ENCODE results near the gene ZNF503.
"Not testable (repeated sequence)": the region's sequence is repeated elsewhere in the genome, so short reads cannot be mapped to it uniquely, and the experiment has no call there.

Gene ZNF503

DNA sequence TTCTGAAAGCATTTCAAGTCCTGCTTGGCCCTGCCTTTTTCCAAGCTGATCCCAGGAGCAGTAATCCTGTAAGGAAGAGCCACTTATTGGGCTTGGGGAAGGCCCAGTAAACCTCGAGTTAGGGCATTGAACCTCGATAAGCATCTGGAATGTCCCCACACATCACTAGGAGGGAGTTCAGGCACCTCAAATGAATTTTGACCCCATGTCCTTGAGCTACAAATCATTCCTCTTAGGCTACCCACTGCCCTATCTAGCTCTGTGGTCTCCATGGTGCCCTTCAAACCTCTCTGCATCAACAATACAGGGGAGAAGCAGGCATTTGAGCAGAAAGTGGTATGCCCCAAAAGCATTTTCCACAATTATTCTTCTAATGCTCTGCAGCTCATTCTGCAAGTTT lies 33.7 kb downstream of the ZNF503 start:
- no peak overlapping the region for H3K9ac ChIP-seq (ENCODE audit: low read length)
- no peak overlapping the region for H2AFZ ChIP-seq (ENCODE audit: low read depth, low read length)
- H3K4me1 ChIP-seq (ENCODE audit: low read length), result no peaks in the 10 kb centered on the region
- H3K4me3 ChIP-seq (ENCODE audit: low read length), result no peak overlapping the region
- H3K27ac ChIP-seq (ENCODE audit: low read length), result no peak overlapping the region
- no peaks in the 10 kb centered on the region for H3K9me3 ChIP-seq (ENCODE audit: insufficient read depth, low read length)
- TF ChIP-seq, protein P1, sequence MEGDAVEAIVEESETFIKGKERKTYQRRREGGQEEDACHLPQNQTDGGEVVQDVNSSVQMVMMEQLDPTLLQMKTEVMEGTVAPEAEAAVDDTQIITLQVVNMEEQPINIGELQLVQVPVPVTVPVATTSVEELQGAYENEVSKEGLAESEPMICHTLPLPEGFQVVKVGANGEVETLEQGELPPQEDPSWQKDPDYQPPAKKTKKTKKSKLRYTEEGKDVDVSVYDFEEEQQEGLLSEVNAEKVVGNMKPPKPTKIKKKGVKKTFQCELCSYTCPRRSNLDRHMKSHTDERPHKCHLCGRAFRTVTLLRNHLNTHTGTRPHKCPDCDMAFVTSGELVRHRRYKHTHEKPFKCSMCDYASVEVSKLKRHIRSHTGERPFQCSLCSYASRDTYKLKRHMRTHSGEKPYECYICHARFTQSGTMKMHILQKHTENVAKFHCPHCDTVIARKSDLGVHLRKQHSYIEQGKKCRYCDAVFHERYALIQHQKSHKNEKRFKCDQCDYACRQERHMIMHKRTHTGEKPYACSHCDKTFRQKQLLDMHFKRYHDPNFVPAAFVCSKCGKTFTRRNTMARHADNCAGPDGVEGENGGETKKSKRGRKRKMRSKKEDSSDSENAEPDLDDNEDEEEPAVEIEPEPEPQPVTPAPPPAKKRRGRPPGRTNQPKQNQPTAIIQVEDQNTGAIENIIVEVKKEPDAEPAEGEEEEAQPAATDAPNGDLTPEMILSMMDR (IDR thresholded peaks at IDR 0.05; ENCODE audit: low read depth, low read length), result no peak
- TF ChIP-seq EZH2phosphoT487 (IDR thresholded peaks at IDR 0.05; ENCODE audit: low read depth), result no peak
- no peak overlapping the region for H3K4me2 ChIP-seq (ENCODE audit: low read length)
- no peaks in the 10 kb centered on the region for H3K79me2 ChIP-seq (ENCODE audit: low read length)
- no peaks in the 10 kb centered on the region for H3K27me3 ChIP-seq (ENCODE audit: low read depth, low read length)
- H4K20me1 ChIP-seq (ENCODE audit: insufficient read depth, low read length), result no peaks in the 10 kb centered on the region
- no peaks in the 10 kb centered on the region for H3K36me3 ChIP-seq (replicated peaks; ENCODE audit: low read depth, low read length)

DNA sequence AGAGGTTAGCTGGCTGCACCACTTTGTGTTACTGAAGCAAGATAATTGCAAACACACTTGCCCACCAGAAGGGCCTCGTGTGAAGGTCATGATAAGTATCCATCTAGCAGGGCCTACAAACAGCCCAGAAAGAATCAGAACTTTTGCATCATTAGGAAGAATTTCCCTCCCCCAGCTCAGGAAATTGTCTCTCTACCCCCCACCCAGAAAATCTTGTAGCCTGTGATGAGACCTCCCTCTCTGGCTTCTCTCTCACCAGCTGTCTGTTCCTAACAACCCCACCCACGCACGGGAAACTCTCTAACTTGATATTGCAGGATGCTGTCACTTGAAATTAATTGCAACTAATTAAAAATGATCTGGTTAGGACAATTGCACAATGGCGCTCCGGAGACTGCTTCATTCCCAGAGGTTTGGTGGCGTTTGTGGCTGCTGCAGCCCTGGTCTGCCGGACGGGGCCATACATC lies 34.5 kb downstream of the ZNF503 start:
- no peaks in the 10 kb centered on the region for H3K4me1 ChIP-seq (ENCODE audit: low read length)
- H3K4me2 ChIP-seq (ENCODE audit: low read length), result no peak overlapping the region
- H2AFZ ChIP-seq (ENCODE audit: low read depth, low read length), result no peak overlapping the region
- no peak overlapping the region for H3K27ac ChIP-seq (ENCODE audit: low read length)
- no peaks in the 10 kb centered on the region for H3K27me3 ChIP-seq (ENCODE audit: low read depth, low read length)
- H3K9me3 ChIP-seq (ENCODE audit: insufficient read depth, low read length), result no peaks in the 10 kb centered on the region
- TF ChIP-seq, protein P1 (IDR thresholded peaks at IDR 0.05; ENCODE audit: low read depth, low read length), result no peak
- TF ChIP-seq EZH2phosphoT487 (IDR thresholded peaks at IDR 0.05; ENCODE audit: low read depth), result no peak
- H4K20me1 ChIP-seq (ENCODE audit: insufficient read depth, low read length), result no peaks in the 10 kb centered on the region
- H3K36me3 ChIP-seq (replicated peaks; ENCODE audit: low read depth, low read length), result no peaks in the 10 kb centered on the region
- H3K79me2 ChIP-seq (ENCODE audit: low read length), result no peaks in the 10 kb centered on the region
- no peak overlapping the region for H3K9ac ChIP-seq (ENCODE audit: low read length)
- H3K4me3 ChIP-seq (ENCODE audit: low read length), result no peak overlapping the region

DNA sequence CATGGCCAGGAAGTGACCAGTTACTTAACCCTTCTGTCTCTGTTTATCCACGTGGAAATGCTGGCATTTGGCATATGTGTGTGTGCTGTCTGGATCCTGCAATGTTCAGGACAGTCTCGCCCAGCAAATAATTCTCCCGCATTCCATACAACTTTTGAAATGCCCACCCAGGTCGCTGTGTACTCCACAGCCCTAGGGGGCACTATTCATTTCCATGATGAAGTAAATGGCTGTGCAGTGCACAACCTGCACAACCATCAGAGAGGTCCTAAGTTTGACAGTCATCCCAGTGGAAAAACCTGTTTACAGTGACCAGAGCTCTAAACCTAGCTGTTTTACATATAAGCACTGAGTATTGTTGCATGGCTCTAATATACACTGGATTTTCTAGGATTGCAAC lies 38.1 kb downstream of the ZNF503 start:
- H3K27ac ChIP-seq (ENCODE audit: low read length), result no peak overlapping the region
- no peak overlapping the region for H3K4me3 ChIP-seq (ENCODE audit: low read length)
- no peaks in the 10 kb centered on the region for H3K27me3 ChIP-seq (ENCODE audit: low read depth, low read length)
- no peaks in the 10 kb centered on the region for H3K4me1 ChIP-seq (ENCODE audit: low read length)
- no peak for TF ChIP-seq EZH2phosphoT487 (IDR thresholded peaks at IDR 0.05; ENCODE audit: low read depth)
- TF ChIP-seq, protein P1 (IDR thresholded peaks at IDR 0.05; ENCODE audit: low read depth, low read length), result no peak
- no peak overlapping the region for H3K4me2 ChIP-seq (ENCODE audit: low read length)
- H3K79me2 ChIP-seq (ENCODE audit: low read length), result no peaks in the 10 kb centered on the region
- no peaks in the 10 kb centered on the region for H3K36me3 ChIP-seq (replicated peaks; ENCODE audit: low read depth, low read length)
- H4K20me1 ChIP-seq (ENCODE audit: insufficient read depth, low read length), result no peaks in the 10 kb centered on the region
- no peak overlapping the region for H2AFZ ChIP-seq (ENCODE audit: low read depth, low read length)
- no peak overlapping the region for H3K9ac ChIP-seq (ENCODE audit: low read length)
- no peaks in the 10 kb centered on the region for H3K9me3 ChIP-seq (ENCODE audit: insufficient read depth, low read length)

DNA sequence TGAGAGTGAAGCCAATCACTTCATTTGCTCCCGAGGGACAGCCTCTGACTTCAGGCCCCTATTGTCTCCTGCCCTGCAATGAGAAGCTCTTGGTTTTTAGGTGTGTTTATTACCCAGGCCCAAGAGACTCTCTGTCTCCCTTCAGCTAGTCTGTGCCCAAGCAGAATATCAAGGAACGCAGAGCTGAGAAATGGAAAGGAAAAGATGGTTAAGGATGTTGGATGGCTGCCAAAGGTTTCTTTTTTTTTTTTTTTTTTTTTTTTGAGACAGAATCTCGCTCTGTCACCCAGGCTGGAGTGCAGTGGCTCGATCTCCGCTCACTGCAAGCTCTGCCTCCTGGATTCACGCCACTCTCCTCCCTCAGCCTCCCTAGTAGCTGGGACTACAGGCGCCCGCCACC lies 41.7 kb downstream of the ZNF503 start:
- H3K9ac ChIP-seq (ENCODE audit: low read length); H4K20me1 ChIP-seq (ENCODE audit: insufficient read depth, low read length); H3K4me3 ChIP-seq (ENCODE audit: low read length); H3K4me2 ChIP-seq (ENCODE audit: low read length); H3K9me3 ChIP-seq (ENCODE audit: insufficient read depth, low read length); H2AFZ ChIP-seq (ENCODE audit: low read depth, low read length); H3K36me3 ChIP-seq (replicated peaks; ENCODE audit: low read depth, low read length); H3K27me3 ChIP-seq (ENCODE audit: low read depth, low read length); H3K4me1 ChIP-seq (ENCODE audit: low read length); H3K79me2 ChIP-seq (ENCODE audit: low read length); H3K27ac ChIP-seq (ENCODE audit: low read length): not testable (repeated sequence)

Measured in OCI-LY3 (cell line).